MCF 10A (cell line): Measurements from ENCODE around the gene SOX12. TPM values are rescaled to one million over a fixed set of nuclear protein-coding genes. Genes with fewer than 3 reads are reported as not detected.

Experiments
- BruUV-seq: library from RNA; stranded (reverse); fragments of 400-500 nt; replicated peaks from 2 replicates; lab custom pipeline; 2021; lab: Mats Ljungman, UMichigan
- CTCF ChIA-PET: fragments of 300-600 bp; sonication (Branson Sonifier 250); formaldehyde crosslinking; extraction: SDS; loops from one replicate; lab custom pipeline; 2021; ENCODE audit warnings: antibody characterized with exemption, inconsistent platforms; lab: Yijun Ruan, JAX
- POLR2A ChIA-PET: fragments of 300-600, 350-650 bp; sonication (Branson Sonifier 250); formaldehyde crosslinking; extraction: SDS; loops from one replicate; lab custom pipeline; 2020; ENCODE audit warnings: antibody characterized with exemption, inconsistent platforms; lab: Yijun Ruan, JAX
- DNase-seq: peaks from one replicate; pipeline ENCODE4 v3.0.0-alpha.2; 2018; ENCODE audit not compliant: unreplicated experiment
- H3K27ac Mint-ChIP-seq: one replicate; pipeline ENCODE4 v1.8.0; 2022; ENCODE audit warnings: mild to moderate bottlenecking, low read depth, mixed read lengths; ENCODE audit not compliant: unreplicated experiment
- H3K27me3 Mint-ChIP-seq: one replicate; pipeline ENCODE4 v1.8.0; 2022; ENCODE audit warnings: mixed read lengths; ENCODE audit not compliant: insufficient read depth, unreplicated experiment
- H3K36me3 Mint-ChIP-seq: one replicate; pipeline ENCODE4 v1.8.0; 2022; ENCODE audit warnings: mild to moderate bottlenecking, moderate library complexity, mixed read lengths; ENCODE audit not compliant: insufficient read depth, unreplicated experiment
- H3K4me1 Mint-ChIP-seq: one replicate; pipeline ENCODE4 v1.8.0; 2022; ENCODE audit warnings: mixed read lengths; ENCODE audit not compliant: insufficient read depth, unreplicated experiment
- H3K4me3 Mint-ChIP-seq: one replicate; pipeline ENCODE4 v1.8.0; 2022; ENCODE audit warnings: mild to moderate bottlenecking, moderate library complexity, mixed read lengths; ENCODE audit not compliant: unreplicated experiment
- H3K9me3 Mint-ChIP-seq: one replicate; pipeline ENCODE4 v1.8.0; 2022; ENCODE audit warnings: mixed read lengths; ENCODE audit not compliant: unreplicated experiment
- CTCF ChIP-seq: fragments of 200-600 bp; IDR thresholded peaks from one replicate; pipeline ENCODE4 v1.8.0; 2022; ENCODE audit warnings: antibody characterized with exemption, mild to moderate bottlenecking; ENCODE audit not compliant: unreplicated experiment
- intact Hi-C: fragments of 100-400 bp; cut with micrococcal nuclease; formaldehyde crosslinking; loops from 2 replicates; pipeline ENCODE4 v1.14.1; 2022
- total RNA-seq: library from RNA; stranded (reverse); gene quantifications from 2 replicates; pipeline ENCODE4 v1.2.3, GENCODE V29; 2022

Gene SOX12
- total RNA-seq, 1 experiment from 2014 or later = 17.6 TPM

GRCh38 chr20:309306-309840 lies 16.0 kb upstream of the SOX12 start:
- BruUV-seq = no TSS peak
- Mint-ChIP-seq H3K9me3 (no peaks in the 10 kb centered on the region), H3K27ac (no peak overlapping the region), H3K4me1 (peaks cover 18% of the 10 kb centered on the region), H3K36me3 (no peaks in the 10 kb centered on the region), H3K4me3 (no peak overlapping the region), H3K27me3 (no peaks in the 10 kb centered on the region)
- ChIA-PET POLR2A (interaction anchor here (4.0 to 6.2 kb wide), 2 partner anchors 11 to 15 kb away, joined by 46 to 60 read pairs; partner anchors contain the start of genes SOX12 and ZCCHC3), CTCF (interaction anchor here (1.1 kb wide), 1 partner anchor 8 kb away, joined by 5 read pairs; no protein-coding TSS in a partner anchor)
- intact Hi-C loops = no loop called here
- DNase-seq = no peak
- TF ChIP-seq CTCF = no peak

GRCh38 chr20:309841-310644 lies 15.3 kb upstream of the SOX12 start:
- H3K4me3 Mint-ChIP-seq = no peak overlapping the region
- intact Hi-C loops = no loop called here
- no peaks in the 10 kb centered on the region for H3K36me3 Mint-ChIP-seq
- H3K9me3 Mint-ChIP-seq = no peaks in the 10 kb centered on the region
- TF ChIP-seq CTCF = no peak
- peaks cover 18% of the 10 kb centered on the region for H3K4me1 Mint-ChIP-seq
- POLR2A ChIA-PET = interaction anchor here (0.5 to 6.2 kb wide), 3 partner anchors 11 to 52 kb away, joined by 3 to 60 read pairs (median 46); partner anchors contain the start of genes SOX12 and ZCCHC3
- H3K27me3 Mint-ChIP-seq = no peaks in the 10 kb centered on the region
- no peak for DNase-seq
- BruUV-seq = no TSS peak
- CTCF ChIA-PET = interaction anchor here (0.6 kb wide), 1 partner anchor 21 kb away, joined by 4 read pairs; no protein-coding TSS in a partner anchor
- H3K27ac Mint-ChIP-seq = no peak overlapping the region

GRCh38 chr20:310645-311044 lies 14.7 kb upstream of the SOX12 start:
- H3K27ac Mint-ChIP-seq = no peak overlapping the region
- no peaks in the 10 kb centered on the region for H3K27me3 Mint-ChIP-seq
- TF ChIP-seq CTCF = no peak
- no peaks in the 10 kb centered on the region for H3K36me3 Mint-ChIP-seq
- no peaks in the 10 kb centered on the region for H3K9me3 Mint-ChIP-seq
- ChIA-PET CTCF (interaction anchor here (0.6 kb wide), 1 partner anchor 21 kb away, joined by 4 read pairs; no protein-coding TSS in a partner anchor), POLR2A (interaction anchor here (2.2 to 6.2 kb wide), 3 partner anchors 7 to 14 kb away, joined by 8 to 60 read pairs (median 46); partner anchors contain the start of genes SOX12 and ZCCHC3)
- H3K4me3 Mint-ChIP-seq = no peak overlapping the region
- intact Hi-C loops = no loop called here
- BruUV-seq = no TSS peak
- DNase-seq = no peak
- peaks cover 18% of the 10 kb centered on the region for H3K4me1 Mint-ChIP-seq

GRCh38 chr20:311609-312008 lies 13.7 kb upstream of the SOX12 start:
- POLR2A ChIA-PET = interaction anchor here (0.6 to 6.2 kb wide), 4 partner anchors 8 to 36 kb away, joined by 3 to 60 read pairs (median 25); partner anchors contain the start of genes SOX12 and ZCCHC3
- CTCF ChIA-PET = interaction anchor here (1.1 to 2.2 kb wide), 5 partner anchors 9 to 42 kb away, joined by 4 to 7 read pairs (median 4); no protein-coding TSS in a partner anchor
- intact Hi-C loops = no loop called here
- BruUV-seq = no TSS peak
- Mint-ChIP-seq H3K4me1 (peaks cover 18% of the 10 kb centered on the region), H3K27me3 (no peaks in the 10 kb centered on the region), H3K9me3 (no peaks in the 10 kb centered on the region), H3K36me3 (peaks cover under 1% of the 10 kb centered on the region), H3K27ac (no peak overlapping the region), H3K4me3 (no peak overlapping the region)
- DNase-seq = no peak
- TF ChIP-seq CTCF = no peak
